RCC 7860 (cell line): ENCODE measurements around the gene PDCD7.
"Not testable (repeated sequence)": the region's sequence is repeated elsewhere in the genome, so short reads cannot be mapped to it uniquely, and the experiment has no call there.

Experiments
- DNase-seq: peaks from one replicate; pipeline ENCODE4 v3.0.0-alpha.2; 2015; ENCODE audit warnings: low spot score
- FAIRE-seq: peaks from 2 replicates; lab custom pipeline; 2012; peaks lifted over from hg19 to GRCh38; lab: Jason Lieb, UNC

PDCD7 gene

DNA sequence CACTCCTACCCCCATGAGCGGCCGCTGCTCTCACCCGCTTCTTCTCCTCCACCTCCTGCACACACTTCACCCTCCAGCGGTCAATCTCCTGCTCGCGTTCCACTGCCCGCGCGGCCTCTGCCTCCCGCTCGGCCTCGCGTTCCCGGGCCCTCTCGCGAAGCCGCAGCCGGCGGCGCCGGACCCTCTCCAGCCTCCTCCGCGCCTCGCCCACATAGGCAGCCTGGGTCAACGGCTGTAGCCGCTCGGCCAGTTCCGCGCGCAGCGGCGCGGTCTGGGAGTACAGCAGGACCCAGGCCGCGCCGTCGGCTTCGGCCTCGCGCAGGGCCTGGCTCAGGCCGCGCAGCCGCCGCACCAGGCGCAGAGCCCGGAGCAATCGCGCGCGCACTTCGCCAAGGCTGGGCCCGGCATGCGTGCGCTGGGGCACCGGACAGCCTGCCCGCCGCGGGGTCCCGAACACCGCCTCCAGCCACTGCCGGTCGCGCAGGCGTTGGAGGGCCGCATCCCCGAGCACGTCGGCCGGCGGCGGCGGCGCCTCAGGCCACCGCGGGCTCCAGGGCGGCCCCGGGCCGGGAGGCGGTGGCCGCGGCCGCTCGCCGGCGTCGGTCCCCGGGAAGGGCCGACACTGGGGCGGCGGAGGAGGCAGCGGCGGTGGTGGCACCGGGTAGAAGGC, 595 bp downstream of the PDCD7 start:
- DNase-seq (no peak), FAIRE-seq (no peak)

DNA sequence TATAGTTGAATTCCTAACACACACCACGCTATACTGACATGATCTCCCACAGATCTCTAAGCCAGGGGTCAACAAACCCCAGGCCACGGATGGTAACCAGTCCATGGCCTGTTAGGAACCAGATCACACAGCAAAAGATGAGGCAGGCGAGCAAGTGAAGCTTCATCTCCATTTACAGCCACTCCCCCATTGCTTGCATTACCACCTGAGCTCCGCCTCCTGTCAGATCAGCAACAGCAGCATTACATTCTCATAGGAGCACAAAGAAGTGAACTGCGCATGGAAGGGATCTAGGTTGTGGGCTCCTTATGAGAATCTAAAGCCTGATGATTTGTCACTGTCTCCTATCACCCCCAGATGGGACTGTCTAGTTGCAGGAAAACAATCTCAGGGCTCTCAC, 2.7 kb downstream of the PDCD7 start:
- no peak for FAIRE-seq
- DNase-seq, result no peak

DNA sequence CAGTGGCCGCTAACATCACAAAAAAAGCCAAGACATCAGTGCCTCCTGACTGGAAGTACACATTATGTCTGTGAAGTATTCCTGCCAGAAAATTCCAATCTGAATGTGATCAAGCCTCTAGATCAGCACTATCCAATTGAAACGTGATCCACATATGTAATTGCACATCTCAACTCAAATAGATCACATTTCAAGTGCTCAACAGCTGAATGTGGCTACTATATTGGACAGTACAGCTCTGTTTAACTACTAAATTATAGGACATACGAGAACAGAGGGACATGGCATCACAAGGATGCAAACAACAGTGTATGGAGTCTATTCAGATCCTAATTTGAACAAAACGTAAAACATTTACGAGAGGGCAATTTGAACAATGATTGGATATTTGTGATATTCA, 18.1 kb downstream of the PDCD7 start:
- DNase-seq (no peak), FAIRE-seq (no peak)

DNA sequence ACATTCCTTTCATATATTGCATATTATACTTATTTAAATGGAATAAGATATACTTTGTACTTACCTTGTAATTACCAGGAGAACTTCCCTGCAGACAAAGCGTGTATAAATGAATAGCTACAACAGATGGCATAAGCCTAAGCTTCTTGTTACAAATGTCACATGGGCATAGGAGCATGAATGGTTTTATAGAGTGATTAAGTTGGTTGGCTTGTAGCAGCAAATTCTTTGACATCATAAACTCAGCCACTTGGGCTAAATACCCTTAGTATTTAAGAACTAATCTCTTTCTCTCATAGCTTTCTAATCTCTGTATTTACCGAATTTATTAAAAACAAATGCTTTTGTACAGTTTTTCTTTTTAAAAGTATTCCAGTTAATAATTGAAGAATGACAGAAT, 18.5 kb downstream of the PDCD7 start, which contains the start of gene UBAP1L:
TSS of gene UBAP1L (minus strand) at position 115 of the 400 bp plus-strand sequence. CDS start 8,985 bp downstream, outside the sequence.
- FAIRE-seq (no peak), DNase-seq (no peak)

DNA sequence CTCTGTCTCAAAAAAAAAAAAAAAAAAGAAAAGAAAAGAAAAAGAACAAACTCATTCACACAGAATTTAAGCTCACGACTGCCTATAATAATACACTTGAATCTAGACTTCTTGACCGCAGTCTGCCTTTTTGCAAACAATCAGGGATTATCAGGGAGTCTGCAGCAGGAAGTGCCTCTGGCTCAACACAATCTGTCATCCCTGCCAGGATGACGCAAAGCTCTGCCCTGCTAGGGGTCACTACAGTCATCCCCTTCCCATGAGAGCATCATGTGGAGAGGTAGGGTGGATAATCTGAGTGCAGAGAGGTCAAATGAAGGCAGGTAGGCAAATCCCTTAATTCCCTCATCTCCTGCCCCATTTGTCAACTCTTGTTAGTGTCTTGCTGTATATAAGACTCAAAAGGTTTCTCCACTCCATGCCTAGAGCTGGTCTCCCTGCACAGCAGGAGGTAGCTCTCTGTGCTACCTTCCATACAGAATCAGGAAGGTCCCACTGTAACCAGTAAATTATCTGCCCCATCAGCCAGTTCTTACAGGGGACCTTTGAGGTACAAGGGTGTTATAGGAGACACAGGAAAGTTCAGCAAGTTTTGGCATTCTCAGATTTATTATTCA, 22.8 kb downstream of the PDCD7 start:
- FAIRE-seq, result no peak
- DNase-seq, result no peak

DNA sequence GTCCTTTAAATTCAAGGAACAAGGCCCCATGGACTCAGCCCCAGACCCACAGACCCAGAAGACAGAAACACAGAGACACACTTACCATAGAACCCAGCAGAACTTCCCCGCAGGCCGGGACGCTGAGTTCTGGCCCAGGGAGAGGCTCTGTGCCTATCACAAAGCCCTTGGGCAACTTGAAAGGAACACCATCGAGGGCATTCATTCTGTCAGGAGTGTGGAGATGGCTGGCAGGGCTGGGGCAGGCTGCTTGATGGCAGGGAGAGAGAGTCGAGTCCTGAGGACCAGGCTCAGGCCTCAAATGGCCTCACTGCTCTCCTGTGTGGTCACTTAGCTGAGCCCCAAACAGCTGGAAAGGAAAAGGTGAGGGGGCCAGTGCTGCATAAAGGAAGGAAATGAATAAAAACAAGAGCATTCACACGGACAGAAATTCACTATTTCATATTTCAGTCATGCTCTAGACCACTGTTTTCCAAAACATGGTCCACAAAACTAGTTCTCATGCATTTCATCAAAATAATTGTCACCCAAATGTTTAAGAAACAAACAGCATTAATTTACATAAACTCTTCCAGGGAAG, 27.5 kb downstream of the PDCD7 start:
- DNase-seq, result no peak
- no peak for FAIRE-seq

DNA sequence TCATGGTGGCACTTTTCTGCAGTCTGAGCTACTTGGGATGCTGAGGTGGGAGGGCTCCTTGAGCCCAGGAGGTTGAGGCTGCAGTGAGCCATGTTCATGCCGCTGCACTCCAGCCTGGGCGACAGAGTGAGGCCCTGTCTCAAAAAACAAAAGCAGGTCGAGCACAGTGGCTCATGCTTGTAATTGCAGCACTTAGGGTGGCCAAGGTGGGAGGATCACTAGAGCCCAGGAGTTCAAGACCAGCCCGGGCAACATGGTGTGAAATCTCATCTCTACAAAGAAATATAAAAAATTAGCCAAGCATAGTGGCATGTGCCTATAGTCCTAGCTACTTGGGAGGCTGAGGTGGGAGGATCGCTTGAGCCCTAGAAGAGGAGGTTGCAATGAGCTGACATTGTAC, 28.6 kb downstream of the PDCD7 start:
- DNase-seq (no peak), FAIRE-seq (no peak)

DNA sequence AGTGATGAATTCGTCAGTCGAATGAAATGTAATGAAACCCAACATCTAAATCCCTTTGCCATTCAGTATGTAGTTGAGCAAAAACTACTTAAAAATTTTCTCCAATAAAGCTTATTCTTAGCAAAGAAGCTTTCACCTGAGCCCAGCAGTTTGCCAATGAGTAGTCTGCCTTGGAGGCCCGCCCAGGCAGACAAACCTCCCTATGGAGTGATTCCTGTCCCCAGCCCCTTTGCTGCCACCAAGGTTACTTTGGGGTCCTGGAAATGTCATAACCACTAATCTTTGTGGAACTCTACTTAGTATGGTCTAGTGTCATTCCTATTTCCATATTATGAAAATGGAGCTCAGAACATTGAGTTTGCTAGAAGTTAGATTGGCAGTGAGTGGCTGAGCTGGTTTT, 30.7 kb downstream of the PDCD7 start:
- no peak for DNase-seq
- FAIRE-seq, result no peak

DNA sequence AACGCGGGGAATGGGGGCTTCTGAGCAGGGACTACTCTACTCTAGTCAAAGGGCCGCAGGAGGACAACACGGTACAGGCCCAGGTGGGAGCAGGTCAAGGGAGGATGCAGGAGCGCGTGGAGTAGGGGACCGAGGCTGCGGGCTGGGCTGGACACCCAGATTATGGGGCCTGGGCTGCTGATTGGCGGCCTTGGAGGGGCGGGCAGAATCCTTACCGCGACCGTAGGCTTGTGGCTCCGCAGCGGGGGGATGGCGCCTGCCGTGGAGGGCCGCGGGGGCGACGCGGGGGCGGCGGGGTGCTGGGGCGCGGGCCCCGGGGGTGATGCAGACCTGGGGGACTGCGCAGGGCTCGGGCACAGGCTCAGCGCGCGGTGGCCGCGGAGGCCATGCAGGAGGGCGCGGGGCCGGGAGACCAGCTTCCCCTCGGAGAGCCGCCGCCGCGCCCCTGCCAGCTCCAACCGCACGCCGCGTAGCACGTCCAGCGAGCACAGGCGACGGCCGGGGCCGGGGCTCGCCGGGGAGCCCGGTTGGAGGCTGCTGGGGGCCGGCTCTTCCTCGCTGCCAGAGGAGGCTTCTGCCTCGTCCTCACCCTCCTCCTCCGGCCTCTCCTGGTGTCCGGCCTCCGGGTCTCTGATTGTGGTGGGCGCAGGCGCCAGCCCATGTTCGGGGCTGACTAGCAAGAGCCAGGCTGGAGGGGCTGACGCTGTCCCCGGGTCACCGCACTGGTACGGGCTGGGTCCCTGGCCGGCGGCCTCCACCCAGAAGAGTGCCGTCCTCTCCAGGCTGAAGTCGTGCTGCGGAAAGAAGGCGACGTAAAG, 31.5 kb downstream of the PDCD7 start:
- FAIRE-seq (no peak), DNase-seq (no peak)

DNA sequence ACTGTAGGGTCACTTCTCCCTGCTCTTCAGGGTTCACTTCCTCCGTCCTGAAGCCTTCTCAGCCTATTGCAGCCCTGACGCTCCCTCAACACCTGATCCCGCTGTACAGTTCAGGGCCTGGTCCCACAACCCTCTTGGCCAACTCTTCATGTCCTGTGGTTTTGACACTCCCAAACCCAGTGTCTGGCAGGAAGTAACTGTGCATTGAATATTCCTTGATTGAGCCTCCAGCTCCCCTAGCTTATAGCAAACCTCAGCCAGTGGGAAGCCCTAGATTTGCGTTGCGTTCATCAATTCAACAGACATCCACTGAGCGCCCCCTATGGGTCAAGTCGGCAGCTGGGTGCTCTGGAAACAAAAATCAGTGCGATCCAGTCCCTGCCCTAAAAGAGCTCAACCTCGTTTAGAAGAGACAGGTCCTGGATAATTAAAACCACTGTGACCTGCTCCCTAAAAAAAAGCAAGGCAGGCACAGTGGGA, 32.2 kb downstream of the PDCD7 start:
- FAIRE-seq (no peak), DNase-seq (no peak)

DNA sequence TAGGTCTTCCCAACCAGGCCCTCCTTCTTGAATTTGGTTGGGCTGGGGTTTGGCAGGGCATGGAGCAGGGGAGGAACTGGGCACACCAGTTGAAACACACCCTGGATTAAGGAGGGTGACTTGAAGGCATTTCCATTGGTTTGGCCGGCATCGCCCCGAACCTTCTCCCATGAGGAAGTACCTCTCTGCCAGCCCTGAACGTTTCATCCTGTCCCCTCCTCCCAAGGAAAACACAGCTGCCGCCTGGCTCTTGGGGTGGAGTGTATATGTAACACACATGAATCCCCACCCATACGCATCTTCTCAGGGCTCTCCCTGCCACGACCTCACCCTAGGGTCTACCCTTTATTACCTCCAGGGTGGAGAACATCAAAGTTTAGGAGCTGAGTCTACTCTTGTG, 33.2 kb downstream of the PDCD7 start:
- no peak for DNase-seq
- FAIRE-seq, result no peak

DNA sequence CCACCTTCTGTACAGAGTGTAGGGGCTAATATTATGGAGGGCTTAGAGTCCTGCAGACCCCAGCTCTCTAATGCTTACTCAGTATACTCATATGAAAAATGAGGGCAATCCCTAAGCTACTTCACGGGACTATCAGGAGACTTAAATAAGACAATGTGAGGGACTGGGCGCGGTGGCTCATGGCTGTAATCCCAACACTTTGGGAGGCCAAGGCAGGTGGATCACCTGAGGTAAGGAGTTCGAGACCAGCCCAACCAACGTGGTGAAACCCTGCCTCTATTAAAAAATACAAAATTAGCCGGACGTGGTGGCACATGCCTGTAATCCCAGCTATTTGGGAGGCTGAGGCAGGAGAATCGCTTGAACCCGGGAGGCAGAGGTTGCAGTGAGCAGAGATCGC, 33.8 kb downstream of the PDCD7 start:
- not testable (repeated sequence) for DNase-seq, FAIRE-seq

DNA sequence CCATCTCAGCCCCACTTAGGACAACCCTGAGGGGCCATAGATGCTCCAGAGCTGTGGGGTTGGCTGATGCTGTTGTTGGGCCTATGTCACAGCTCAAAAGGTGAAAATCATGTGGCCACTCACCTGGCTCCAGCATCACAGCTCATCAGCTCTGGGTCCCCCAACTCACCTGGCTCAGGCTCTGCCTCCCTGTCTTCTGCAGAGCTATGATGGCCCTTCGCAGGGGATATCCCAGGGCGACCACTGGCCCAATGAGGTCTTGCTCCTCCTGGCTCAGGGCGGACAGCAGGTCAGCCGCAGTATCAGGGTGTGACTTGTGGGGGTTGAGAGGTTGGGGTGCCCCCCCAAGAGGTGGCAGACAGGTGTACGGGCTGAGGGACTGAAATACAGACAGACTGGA, 34.3 kb downstream of the PDCD7 start:
- no peak for FAIRE-seq

DNA sequence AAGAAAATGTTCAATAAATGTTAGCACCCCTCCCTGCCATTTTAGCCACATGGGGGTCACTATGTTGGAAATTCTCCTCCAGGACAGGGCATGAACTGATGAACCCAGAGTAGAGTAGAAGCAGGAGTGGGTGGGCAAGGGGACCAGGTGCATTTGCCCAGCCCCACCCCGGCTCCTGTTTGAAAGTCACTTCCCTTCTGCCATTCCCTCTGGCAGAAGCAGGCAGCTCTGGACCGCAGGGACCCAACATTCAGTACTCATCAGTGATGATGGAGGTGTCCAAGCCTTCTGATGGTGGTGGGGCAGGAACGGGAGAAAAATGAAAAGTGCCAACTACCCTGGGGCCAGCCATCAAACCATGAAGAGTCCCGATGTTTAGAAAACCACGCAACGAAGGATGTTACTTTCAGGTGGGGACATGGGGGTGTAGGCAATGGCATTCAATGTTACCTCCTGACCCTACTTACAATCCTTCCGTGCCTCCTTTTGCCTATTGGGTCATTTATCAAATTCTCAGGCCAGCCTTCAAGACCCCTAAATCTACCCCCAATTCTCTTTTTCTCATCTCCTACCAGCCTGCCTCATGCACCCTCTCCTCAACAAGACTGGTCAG, 35.9 kb downstream of the PDCD7 start:
- DNase-seq (no peak), FAIRE-seq (no peak)

More for the DNA sequence above, 34.3 kb downstream of the PDCD7 start:
- DNase-seq, result no peak

DNA sequence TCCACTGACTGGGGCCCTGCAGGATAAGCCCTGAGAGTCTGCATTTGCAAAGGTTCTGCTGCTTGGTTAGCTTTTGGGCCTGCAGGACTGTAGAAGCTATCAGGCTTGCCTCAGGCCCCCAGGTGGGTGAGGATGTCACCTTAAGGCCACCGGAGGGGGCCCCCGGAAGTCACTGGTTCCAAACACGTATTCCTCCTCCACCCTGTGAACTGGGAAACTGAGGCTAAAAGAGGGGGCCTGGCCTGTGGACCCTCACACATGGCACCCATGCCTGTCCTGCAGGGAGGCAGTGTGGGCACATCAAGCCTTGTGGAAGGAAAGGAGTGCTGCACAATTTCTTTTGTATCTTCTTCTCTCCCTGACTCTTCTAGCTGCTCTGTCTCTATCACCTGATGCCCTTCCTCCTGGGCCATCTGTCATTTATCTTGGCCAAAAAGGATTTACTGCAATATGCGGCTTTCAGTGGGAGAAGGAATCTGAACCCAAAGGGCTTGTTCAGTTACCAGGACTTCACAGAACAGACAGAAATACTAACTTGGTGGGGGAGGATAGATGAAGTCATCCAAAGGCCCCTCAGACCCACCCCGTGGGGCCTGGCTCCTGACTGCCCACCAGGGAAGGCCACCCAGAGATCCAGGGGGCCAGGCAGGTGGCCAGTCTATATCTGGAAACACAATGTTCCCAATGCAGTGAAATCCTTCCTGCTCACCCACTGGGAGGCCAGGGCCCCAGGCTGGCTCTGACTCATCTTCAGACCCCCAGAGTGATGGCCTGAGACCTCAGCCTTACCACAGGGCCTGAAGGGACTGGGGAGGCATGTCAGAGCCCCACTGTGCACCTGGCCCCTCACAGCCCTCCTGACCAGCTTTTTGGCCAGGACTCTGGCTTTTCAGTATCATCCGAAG, 36.9 kb downstream of the PDCD7 start:
- FAIRE-seq, result no peak
- DNase-seq, result no peak

DNA sequence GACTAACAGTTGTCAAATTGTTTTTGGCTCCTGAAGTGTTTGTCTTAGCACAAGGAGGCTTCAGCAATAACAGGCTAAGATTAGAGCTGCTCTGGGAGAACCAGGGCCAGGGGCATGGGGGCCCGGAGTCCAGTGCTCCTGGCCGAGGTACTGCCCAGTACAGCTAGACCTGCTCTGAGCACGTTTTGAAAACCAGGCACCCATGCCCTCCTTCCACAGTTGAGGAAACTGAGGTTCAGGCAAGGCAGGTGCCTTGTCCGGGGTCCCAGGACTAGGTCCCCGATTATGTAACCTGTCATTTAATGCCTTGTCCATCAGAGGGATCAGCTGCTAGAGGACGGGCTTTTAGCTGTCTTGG, 37.9 kb downstream of the PDCD7 start:
- DNase-seq (no peak), FAIRE-seq (no peak)

DNA sequence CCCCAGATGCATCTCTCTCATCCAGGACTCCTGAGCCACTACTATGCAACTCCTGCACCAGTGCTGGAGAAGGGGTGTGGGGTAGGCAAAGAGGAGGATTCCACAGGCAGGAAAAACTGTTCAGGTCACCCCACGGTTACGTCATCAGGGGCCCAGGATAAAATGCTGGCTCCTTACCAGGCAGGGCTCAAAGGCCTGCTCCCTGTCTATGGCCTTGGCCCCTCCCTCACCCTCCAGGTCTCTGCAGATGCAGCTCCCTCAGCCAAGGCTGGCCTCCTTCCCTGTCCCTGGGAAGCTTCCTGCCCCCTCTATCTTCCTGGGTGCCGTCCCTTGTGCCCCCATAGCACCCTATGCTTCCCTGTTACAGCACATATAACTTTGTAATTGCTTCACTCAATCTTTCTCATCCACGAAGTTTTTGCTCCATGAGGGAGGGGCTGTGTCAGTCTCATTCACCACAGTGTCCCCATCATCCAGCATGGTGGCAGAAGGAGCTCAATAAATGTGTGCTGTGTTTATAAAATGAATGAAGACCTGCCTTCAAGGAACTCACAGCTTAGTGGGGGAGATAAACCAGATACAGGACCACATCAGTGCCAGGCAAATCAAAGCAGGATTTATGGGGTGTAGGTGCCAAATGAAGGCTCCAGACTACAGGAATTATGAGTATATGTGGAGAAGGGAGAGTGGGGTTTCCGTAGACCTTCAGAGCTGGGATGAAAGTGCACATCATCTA, 38.4 kb downstream of the PDCD7 start:
- DNase-seq (no peak), FAIRE-seq (no peak)

DNA sequence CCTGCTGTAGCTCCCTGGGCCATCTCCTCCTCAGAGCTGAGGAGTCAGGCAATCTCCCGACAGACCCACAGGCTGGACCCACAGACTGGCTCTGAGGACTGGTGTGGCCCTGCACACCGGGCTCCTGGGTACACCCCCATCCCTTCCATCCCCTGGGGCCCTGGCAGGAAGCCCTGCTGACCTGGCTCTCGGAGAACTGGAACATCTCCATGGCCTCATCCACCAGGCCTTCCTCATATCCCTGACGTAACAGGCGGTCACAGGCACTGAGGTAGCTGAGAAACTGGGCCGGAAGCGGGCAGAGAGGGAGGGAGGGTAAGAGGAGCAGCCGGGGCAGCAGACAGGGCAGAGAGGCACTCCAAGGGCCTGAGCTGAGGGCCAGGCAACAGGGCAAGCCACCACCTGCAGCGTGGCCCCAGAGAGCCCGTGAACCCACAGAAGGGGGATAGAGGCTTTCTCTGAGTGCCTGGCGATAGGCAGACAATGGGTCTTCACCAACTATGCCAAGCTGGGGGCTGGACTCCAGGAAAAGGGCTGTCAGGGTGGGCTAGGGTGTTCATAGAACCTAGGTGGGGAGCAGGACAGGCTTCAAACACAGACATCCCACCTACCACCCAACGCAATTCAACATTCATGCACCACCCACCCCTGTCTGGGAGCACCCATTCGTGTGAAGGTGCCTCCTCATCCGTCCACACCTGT, 39.2 kb downstream of the PDCD7 start:
- no peak for DNase-seq
- no peak for FAIRE-seq

DNA sequence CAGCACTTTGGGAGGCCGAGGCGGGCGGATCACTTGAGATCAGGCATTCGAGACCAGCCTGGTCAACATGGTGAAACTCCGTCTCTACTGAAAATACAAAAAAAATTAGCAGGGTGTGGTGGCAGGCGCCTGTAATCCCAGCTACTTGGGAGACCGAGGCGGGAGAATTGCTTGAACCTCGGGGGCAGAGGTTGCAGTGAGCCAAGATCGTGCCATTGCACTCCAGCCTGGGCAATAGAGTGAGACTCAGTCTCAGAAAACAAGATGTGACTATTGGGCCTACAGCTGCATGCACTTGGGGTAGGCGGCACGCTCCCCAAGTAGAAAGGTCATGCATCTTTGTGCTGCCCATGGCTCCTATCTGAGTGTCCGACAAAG, 39.8 kb downstream of the PDCD7 start:
- DNase-seq, FAIRE-seq: not testable (repeated sequence)
